Measurements from ENCODE around the gene STRA8.

Gene STRA8

GRCh38 chr7:135253851-135254771, 20.5 kb downstream of the STRA8 start:
- H3K4me1 Mint-ChIP-seq (ENCODE audit: low read depth in 2 of 2): no peaks in the 10 kb centered on the region

DNA sequence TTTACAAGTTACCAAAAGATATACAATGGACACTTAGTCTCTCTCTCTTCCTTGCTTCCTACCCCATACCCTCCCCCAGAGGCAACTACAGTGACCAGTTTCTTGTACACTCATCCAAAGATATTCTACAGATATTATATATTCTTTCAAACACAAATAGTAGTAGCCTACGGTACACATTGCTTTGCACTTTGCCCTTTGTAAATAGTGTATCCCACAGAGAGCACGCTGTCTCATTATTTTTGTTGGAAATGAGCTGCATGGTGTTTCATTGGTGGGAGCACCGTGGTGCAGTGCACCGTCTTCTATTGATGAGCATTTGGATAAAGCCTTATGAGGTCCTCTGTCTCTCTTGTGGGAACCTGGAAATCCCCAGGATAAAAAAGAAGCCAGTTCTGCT, 24.2 kb downstream of the STRA8 start:
- Mint-ChIP-seq H3K27me3 (peaks cover 16 to 32% of the 10 kb centered on the region in 2 donors), H3K4me3 (no peak overlapping the region), H3K4me1 (ENCODE audit: low read depth in 2 of 2) (no peaks in the 10 kb centered on the region), H3K9me3 (no peaks in the 10 kb centered on the region), H3K36me3 (ENCODE audit: insufficient read depth) (no peaks in the 10 kb centered on the region), H3K27ac (no peak overlapping the region)
- DNase-seq (no peak), ATAC-seq (replicated peaks) (no peak)

More at GRCh38 chr7:135253851-135254771, 20.5 kb downstream of the STRA8 start:
- peaks cover 0 to 11% of the 10 kb centered on the region in 2 donors for H3K27me3 Mint-ChIP-seq
- H3K27ac Mint-ChIP-seq: no peak overlapping the region
- no peak overlapping the region for H3K4me3 Mint-ChIP-seq
- DNase-seq (no peak), ATAC-seq (replicated peaks) (no peak)
- no peaks in the 10 kb centered on the region for H3K9me3 Mint-ChIP-seq
- H3K36me3 Mint-ChIP-seq (ENCODE audit: insufficient read depth): no peaks in the 10 kb centered on the region

DNA sequence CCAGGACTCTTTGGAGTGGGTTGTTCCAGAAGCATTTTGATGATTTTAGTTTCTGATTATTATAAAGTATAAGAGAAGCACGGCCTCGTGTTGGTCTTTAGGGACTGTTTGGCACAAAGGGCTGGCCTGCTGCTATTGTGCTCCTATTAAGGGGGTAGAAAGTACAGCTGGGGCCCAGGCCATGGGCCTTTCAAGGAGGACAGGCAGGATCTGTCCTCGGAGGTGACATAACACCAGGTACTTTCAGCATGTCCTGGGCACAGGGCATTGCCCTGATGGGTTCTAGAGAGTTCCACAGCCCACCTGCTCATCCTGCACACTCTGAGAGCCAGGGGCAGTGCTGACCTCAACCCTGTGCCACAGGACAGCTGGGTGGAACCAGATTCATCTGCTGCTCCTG, 24.9 kb downstream of the STRA8 start:
- Mint-ChIP-seq H3K27ac (no peak overlapping the region), H3K27me3 (peaks cover 17 to 32% of the 10 kb centered on the region in 2 donors)

GRCh38 chr7:135259702-135260101, 26.1 kb downstream of the STRA8 start:
- no peak overlapping the region for H3K4me3 Mint-ChIP-seq
- no peaks in the 10 kb centered on the region for H3K36me3 Mint-ChIP-seq (ENCODE audit: insufficient read depth)
- no peaks in the 10 kb centered on the region for H3K9me3 Mint-ChIP-seq
- ATAC-seq (replicated peaks) (no peak), DNase-seq (no peak)
- peaks cover 17 to 32% of the 10 kb centered on the region in 2 donors for H3K27me3 Mint-ChIP-seq
- no peak overlapping the region for H3K27ac Mint-ChIP-seq
- H3K4me1 Mint-ChIP-seq (ENCODE audit: low read depth in 2 of 2): no peaks in the 10 kb centered on the region

More for the DNA sequence above, 24.9 kb downstream of the STRA8 start:
- Mint-ChIP-seq H3K9me3 (no peaks in the 10 kb centered on the region), H3K4me1 (ENCODE audit: low read depth in 2 of 2) (no peaks in the 10 kb centered on the region), H3K4me3 (no peak overlapping the region), H3K36me3 (ENCODE audit: insufficient read depth) (no peaks in the 10 kb centered on the region)
- no peak for DNase-seq
- no peak for ATAC-seq (replicated peaks)

- no peaks in the 10 kb centered on the region for H3K36me3 Mint-ChIP-seq (ENCODE audit: insufficient read depth)
- DNase-seq: no peak
Observed at GRCh38 chr7:135260470-135260869, 26.8 kb downstream of the STRA8 start.

DNA sequence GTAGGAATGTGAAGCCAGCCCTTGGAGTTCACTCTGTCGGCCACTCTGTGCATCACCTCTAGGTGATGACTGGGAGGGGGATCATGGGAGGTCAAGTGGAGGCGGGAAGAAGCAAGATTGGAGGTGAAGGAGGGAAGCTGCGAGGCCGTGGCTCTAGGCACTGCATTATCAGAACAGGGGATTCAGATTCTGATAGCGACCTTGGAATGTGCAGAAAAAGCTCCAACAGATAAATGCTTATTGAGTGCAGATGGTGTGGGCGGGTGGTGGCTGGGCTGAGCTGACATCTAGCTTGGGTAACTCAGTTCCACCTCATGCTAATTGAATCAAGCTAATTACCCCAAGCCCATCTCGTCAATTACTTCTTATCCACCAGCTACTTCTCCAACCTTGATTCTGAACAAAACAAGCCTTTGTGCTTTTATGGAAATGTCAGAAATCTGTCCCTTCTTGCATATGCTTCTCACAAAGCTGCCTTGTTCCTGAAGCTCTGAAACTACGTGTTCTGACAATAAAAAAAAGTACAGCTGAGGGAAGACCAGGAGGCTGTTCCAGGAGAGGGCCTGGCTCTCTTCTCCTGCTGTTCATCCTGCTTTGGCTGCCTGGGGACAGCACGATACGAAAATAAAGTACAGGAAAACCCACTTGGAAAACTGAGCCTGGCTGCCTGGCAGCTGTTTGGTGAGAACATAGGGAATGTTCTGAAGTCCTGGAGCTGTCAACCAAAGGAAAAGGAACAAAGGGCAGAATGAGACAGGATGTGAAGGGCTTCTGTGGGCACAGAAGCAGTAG, 27.5 kb downstream of the STRA8 start:
- no peaks in the 10 kb centered on the region for H3K4me1 Mint-ChIP-seq (ENCODE audit: low read depth in 2 of 2)
- no peak overlapping the region for H3K27ac Mint-ChIP-seq
- no peaks in the 10 kb centered on the region for H3K36me3 Mint-ChIP-seq (ENCODE audit: insufficient read depth)
- DNase-seq: no peak
- H3K4me3 Mint-ChIP-seq: no peak overlapping the region
- no peaks in the 10 kb centered on the region for H3K9me3 Mint-ChIP-seq
- H3K27me3 Mint-ChIP-seq: peaks cover 17 to 32% of the 10 kb centered on the region in 2 donors
- ATAC-seq (replicated peaks): no peak

More at GRCh38 chr7:135260470-135260869, 26.8 kb downstream of the STRA8 start:
- Mint-ChIP-seq H3K27me3 (peaks cover 17 to 32% of the 10 kb centered on the region in 2 donors), H3K4me3 (no peak overlapping the region), H3K27ac (no peak overlapping the region), H3K9me3 (no peaks in the 10 kb centered on the region), H3K4me1 (ENCODE audit: low read depth in 2 of 2) (no peaks in the 10 kb centered on the region)
- no peak for ATAC-seq (replicated peaks)

DNA sequence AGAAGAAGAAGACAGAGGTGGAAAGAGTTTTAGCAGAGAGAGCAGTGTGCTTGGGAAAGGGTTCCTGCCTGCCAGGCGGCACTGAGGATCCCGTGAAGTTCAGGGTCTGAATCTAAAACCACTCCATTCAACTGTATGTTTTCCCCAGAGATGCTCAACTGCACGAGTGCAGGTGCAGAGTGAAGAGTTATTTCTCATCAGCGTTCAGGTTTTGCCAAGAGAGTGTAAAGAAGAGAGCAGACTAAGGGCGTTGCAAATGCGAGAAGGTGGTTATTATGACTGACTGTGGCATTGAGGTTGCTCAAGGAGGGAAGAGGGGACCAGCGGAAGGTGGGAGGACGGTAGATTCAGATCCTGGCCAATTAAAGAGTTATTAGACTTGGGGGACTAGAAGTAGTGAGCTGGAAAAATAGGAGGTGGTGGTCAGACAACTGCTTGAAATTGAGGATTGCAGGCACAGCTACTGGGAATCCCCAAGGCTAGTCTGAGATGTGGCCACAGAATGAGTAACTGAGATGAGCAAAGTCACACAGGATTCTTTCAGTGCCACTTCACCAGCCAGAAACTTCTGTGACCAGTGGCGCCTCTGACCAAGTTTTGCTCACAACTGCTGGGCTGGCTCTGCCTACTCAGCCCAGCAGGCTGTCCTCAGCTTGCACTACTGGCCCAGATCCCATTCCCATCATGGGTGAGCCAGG, 29.1 kb downstream of the STRA8 start:
- H3K27ac Mint-ChIP-seq: no peak overlapping the region
- no peaks in the 10 kb centered on the region for H3K36me3 Mint-ChIP-seq (ENCODE audit: insufficient read depth)
- no peak overlapping the region for H3K4me3 Mint-ChIP-seq
- H3K4me1 Mint-ChIP-seq (ENCODE audit: low read depth in 2 of 2): no peaks in the 10 kb centered on the region
- ATAC-seq (replicated peaks): no peak
- H3K27me3 Mint-ChIP-seq: peaks cover 21 to 32% of the 10 kb centered on the region in 2 donors
- H3K9me3 Mint-ChIP-seq: no peaks in the 10 kb centered on the region
- DNase-seq: no peak

- Mint-ChIP-seq H3K27ac (no peak overlapping the region), H3K9me3 (no peaks in the 10 kb centered on the region), H3K27me3 (peaks cover 28 to 39% of the 10 kb centered on the region in 2 donors), H3K4me1 (ENCODE audit: low read depth in 2 of 2) (no peaks in the 10 kb centered on the region), H3K4me3 (no peak overlapping the region), H3K36me3 (ENCODE audit: insufficient read depth) (no peaks in the 10 kb centered on the region)
- ATAC-seq (replicated peaks) (no peak), DNase-seq (no peak)
Observed at GRCh38 chr7:135263321-135263970, 29.8 kb downstream of the STRA8 start.

DNA sequence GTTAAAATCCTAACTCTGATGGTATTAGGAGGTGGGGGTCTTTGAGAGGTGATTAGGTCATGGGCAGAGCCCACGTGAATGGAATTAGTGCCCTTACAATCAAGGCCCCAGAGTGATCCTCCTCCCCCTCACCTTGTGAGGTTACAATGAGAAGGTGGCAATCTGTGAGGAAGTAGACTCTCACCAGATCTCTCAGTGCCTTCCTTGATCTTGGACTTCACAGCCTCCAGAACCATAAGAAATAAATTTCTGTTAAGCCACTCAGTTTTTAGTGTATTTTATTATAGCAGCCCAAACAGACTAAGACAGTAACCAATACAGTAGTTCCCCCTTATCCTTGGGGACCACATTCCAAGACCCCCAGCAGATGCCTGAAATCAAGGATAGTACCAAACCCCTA, 32.0 kb downstream of the STRA8 start:
- Mint-ChIP-seq H3K4me3 (no peak overlapping the region), H3K27ac (no peak overlapping the region), H3K4me1 (ENCODE audit: low read depth in 2 of 2) (no peaks in the 10 kb centered on the region), H3K36me3 (ENCODE audit: insufficient read depth) (no peaks in the 10 kb centered on the region), H3K27me3 (peaks cover 36 to 58% of the 10 kb centered on the region in 2 donors), H3K9me3 (no peaks in the 10 kb centered on the region)
- no peak for ATAC-seq (replicated peaks)
- no peak for DNase-seq

DNA sequence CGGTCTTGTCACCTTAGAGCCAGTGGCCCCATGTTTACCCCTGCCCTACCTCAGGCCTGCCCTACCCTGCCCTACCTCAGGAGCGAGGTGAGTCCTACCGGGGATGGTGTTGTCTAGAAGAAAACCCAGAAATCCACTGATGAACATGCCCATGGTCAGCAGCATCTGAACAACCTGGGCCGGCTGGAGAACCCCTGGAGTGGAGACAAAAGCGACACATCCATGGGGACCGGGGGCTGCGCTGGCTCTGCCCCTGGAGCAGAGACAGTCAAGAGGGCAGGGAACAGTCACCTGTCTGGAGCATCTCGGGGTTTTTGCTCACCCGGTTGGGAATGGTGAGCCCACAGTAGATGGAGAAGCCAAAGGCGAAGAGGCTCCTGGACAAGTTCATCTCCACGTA, 36.3 kb downstream of the STRA8 start:
- Mint-ChIP-seq H3K27ac (no peak overlapping the region), H3K9me3 (no peaks in the 10 kb centered on the region), H3K4me1 (ENCODE audit: low read depth in 2 of 2) (no peaks in the 10 kb centered on the region), H3K36me3 (ENCODE audit: insufficient read depth) (no peaks in the 10 kb centered on the region), H3K27me3 (peaks cover 26 to 50% of the 10 kb centered on the region in 2 donors), H3K4me3 (no peak overlapping the region)
- ATAC-seq (replicated peaks) (no peak), DNase-seq (no peak)

DNA sequence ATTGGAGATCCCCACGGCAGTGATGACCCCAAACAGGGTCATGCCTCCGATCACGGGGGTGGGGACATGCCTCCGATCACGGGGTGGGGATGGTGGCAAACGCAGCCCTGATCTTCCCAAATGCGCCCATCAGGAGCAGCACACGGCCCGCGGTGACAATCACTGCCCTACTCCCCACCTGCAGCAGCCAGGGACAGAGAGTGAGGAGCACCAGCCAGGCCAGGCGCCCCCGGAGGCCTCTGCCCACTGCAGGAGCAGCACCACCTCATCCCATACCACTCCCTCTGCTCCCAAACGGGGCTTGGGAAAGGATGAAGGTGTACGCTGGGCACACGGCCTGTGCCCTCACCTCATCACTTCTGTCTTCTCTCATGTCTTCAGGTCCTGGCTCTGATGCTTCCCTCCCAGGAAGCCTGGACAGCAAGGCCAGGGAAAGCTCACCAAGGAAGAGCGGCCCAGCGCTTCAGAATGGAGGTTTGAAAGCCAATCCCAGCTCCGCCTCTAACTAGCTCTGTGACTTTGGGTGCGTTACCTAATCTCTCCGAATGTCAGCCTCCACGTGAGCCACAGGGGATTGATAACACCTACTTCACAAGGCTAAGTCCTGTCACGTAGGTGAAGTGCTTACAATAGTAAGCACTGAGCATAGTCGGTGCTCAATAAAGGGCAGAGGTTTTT, 37.1 kb downstream of the STRA8 start:
- ATAC-seq (replicated peaks): no peak
- Mint-ChIP-seq H3K4me3 (no peak overlapping the region), H3K27ac (no peak overlapping the region), H3K27me3 (peaks cover 26 to 50% of the 10 kb centered on the region in 2 donors), H3K4me1 (ENCODE audit: low read depth in 2 of 2) (no peaks in the 10 kb centered on the region), H3K9me3 (no peaks in the 10 kb centered on the region), H3K36me3 (ENCODE audit: insufficient read depth) (no peaks in the 10 kb centered on the region)
- no peak for DNase-seq

DNA sequence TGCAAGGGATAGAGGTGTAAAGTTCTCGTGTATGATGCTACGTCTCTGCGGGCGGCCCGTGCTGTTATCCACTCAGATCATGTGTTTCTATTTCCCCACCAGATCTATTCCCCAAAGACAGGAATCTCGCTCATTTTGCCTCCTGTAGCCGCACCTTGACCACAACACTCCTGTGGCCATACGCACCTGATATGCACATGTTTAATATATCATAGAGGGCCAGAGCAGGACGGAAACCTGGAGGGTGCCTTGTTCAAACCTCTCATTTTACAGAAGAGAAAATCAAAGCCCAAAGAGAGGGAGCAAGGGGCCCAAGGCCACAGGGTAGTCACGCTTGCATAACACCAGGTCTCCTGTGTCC, 37.6 kb downstream of the STRA8 start:
- H3K4me3 Mint-ChIP-seq: no peak overlapping the region
- H3K27me3 Mint-ChIP-seq: peaks cover 26 to 55% of the 10 kb centered on the region in 2 donors
- no peak for DNase-seq

More for the DNA sequence above, 37.6 kb downstream of the STRA8 start:
- H3K9me3 Mint-ChIP-seq: no peaks in the 10 kb centered on the region
- H3K36me3 Mint-ChIP-seq (ENCODE audit: insufficient read depth): no peaks in the 10 kb centered on the region
- H3K4me1 Mint-ChIP-seq (ENCODE audit: low read depth in 2 of 2): no peaks in the 10 kb centered on the region
- H3K27ac Mint-ChIP-seq: no peak overlapping the region
- no peak for ATAC-seq (replicated peaks)
